NK-92 (cell line): ENCODE measurements around the gene FSTL4.
"Not testable (repeated sequence)": the region's sequence is repeated elsewhere in the genome, so short reads cannot be mapped to it uniquely, and the experiment has no call there.

Experiments used
- DNase-seq: peaks from one replicate; lab custom pipeline; 2025; ENCODE audit not compliant: unreplicated experiment; lab: John Stamatoyannopoulos, UW

The FSTL4 gene

GRCh38 chr5:133559960-133560359, 52.4 kb downstream of the FSTL4 start:
- DNase-seq = no peak

GRCh38 chr5:133556551-133556950, 55.8 kb downstream of the FSTL4 start:
- no peak for DNase-seq

GRCh38 chr5:133554279-133554678, 58.1 kb downstream of the FSTL4 start:
- no peak for DNase-seq

- no peak for DNase-seq
These were observed 59.3 kb downstream of the FSTL4 start for GRCh38 chr5:133552925-133553525.

DNA sequence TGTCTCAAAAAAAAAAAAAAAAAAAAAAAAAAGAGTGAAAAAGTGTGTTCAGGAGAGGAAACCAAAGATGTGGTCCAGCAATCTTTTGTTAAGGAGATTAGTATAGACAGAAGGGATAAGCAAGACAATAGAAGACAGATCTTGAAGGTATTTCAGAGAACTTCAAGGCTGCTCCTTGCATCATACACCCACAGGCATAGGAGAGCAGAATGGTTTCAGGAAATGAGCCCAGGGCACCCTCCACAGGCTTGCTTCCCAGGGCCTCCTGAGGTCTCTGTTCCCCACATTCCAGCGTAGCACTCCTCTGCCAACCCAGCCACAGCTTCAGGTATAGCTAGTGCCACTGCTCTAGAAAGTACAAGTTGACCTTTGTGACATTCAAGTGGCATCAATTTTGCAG, 65.8 kb downstream of the FSTL4 start:
- no peak for DNase-seq

DNA sequence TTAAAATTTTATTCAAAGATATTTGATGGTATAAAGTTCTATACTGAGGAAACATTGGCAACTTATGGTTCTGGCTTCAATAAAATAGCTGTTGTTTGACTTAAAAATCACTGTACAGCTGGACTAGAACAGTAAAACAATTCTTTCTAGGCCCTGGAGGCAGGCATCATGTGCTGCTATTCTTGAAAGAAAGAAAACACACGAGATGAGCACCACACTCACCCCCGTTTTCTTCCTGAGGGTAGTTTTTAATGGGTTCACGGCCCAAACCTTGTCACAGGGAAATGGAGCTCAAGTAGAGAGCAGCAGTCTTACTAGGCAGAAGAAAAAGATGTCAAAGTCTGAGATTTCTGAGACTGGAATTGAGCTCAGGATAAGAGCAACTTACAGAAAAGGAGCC, 68.0 kb downstream of the FSTL4 start:
- no peak for DNase-seq

DNA sequence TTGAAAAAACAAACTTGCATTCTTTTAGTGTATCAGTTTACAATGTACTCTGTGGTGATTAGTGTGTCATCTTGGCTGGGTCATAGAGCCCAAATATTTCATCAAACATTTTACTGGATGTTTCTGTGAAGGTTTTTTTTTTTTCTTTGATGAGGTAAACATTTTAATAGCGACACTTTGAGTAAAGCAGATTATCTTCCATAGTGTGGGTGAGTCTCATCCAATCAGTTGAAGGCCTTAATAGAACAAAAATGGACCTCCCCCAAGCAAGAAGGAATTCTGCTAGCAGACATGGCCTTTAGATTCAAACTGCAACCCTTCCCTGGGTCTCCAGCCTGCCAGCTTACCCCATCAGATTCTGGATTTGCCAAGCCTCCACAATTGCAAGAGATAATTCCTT, 72.5 kb downstream of the FSTL4 start:
- no peak for DNase-seq

DNA sequence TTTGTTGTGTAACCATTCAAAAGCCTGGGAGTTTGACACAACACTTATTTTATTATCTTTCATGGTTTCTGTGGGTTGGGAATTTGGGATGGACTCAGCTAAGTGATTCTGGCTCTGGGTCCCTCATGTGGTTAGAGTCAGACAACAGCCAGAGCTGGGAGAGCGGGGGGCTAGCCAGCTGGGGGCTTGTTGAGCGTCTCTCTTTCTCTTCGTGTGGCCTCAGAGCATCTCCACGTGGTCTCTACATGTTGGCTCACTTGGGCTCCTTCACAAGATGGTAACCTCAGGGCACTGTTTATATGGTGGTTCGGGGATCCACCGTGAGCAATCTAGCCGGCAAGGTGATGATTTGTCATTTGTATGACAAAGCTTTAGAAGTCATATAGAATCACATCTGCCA, 73.6 kb downstream of the FSTL4 start:
- no peak for DNase-seq

- not testable (repeated sequence) for DNase-seq
These were observed 77.0 kb downstream of the FSTL4 start for GRCh38 chr5:133535241-133535929.

DNA sequence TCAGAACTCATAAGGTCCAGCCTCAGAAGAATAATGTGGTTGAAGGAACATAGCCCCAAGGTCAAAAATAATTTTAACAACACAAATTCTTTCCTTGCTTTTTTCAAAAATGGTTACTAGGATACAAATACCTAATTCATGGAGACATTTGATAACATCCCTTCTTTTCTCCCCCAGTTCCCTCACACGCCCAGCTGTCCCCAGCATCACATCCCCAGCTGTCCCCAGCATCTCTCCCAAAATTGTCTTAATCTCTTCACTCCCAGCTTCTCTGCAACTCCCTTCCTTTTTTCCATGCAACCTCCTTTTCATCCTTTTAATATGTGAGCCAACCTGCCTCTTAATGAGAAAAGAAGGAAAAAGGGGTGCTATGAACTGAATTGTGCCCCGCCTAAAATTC, 77.8 kb downstream of the FSTL4 start:
- no peak for DNase-seq

GRCh38 chr5:133533541-133533940, 78.8 kb downstream of the FSTL4 start:
- no peak for DNase-seq

- DNase-seq = no peak
These were observed 80.7 kb downstream of the FSTL4 start for GRCh38 chr5:133531594-133531993.

GRCh38 chr5:133531178-133531577, 81.2 kb downstream of the FSTL4 start:
- no peak for DNase-seq

- DNase-seq = no peak
These were observed 82.1 kb downstream of the FSTL4 start for GRCh38 chr5:133530270-133530669.

- DNase-seq = no peak
These were observed 83.5 kb downstream of the FSTL4 start for GRCh38 chr5:133528841-133529240.

DNA sequence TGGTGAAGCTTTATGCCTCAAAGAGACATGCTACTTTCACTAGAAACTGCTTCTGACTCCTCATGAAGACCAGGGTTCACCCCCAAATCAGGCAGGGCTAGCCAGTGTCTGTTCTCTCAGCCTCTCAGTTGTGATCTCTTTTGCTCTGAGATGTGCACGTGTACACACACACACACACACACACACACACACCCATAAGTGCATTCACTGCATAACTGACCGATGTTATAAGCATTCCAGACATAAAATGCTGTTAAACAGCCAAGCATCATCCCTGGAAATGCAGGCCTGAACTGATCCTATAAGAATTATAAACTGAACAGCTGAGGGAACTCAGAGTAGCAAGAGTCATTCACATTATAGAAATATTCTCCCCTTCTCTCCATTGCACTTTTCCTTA, 85.0 kb downstream of the FSTL4 start:
- DNase-seq = no peak

DNA sequence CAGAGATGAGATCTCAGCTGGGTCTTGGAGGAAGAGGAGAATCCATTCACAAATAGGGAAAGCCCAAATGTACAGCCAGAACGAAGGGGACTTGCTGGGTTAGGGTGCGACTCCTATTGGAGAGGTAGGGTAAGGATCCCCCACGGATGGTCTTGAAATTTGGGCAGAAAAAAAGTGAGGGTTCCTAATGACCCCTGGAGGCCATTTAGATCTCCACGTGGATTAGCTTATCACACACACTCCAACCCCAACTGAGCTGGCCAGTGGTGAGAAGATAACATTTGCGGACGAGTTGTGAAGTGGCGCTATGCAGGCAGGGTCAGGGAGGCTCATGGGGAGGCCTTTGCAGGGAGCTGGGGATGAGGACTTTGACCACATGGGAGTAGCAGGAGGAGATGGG, 86.0 kb downstream of the FSTL4 start:
- no peak for DNase-seq

GRCh38 chr5:133525126-133525525, 87.2 kb downstream of the FSTL4 start:
- DNase-seq = no peak

GRCh38 chr5:133524666-133525065, 87.7 kb downstream of the FSTL4 start:
- DNase-seq = no peak

DNA sequence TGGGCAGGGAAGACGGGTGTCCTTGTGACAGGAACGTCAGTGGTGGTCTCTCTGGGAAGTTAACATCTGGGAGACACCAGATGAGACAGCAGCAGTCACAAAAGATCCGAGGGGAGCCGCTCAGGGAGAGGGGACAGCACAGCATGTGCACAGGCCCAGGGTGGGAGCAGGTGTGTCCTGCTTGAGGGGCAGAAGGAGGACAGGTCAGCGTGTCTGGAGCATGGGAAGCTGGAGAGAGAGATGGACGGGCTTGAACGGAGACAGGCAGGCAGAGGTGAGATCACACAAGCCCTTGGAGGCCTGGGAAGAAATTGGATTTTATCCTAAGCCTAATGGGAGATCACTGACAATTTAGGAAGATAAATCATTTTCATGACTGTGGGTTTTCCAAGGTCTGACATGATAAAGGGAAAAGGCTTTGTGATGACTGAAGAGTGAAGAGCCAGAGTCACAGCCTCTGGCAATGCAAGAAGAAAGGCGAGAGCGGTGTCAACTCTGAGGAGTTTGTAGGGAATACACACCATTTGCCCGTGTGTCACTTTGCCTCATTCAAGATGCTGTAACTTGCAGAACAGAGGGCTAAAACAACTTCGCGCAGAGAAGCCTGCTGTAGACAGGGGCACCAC, 88.3 kb downstream of the FSTL4 start:
- no peak for DNase-seq

GRCh38 chr5:133523013-133523658, 89.2 kb downstream of the FSTL4 start:
- DNase-seq = no peak

- DNase-seq = no peak
These were observed 90.5 kb downstream of the FSTL4 start for GRCh38 chr5:133521801-133522200.
